ENCODE results near the gene PCDHB7. TPM values are rescaled to one million over a fixed set of nuclear protein-coding genes. Genes with fewer than 3 reads are reported as not detected.
"Not testable (repeated sequence)": the region's sequence is repeated elsewhere in the genome, so short reads cannot be mapped to it uniquely, and the experiment has no call there.

The PCDHB7 gene
- total and polyA plus RNA-seq, 3 experiments from 2014 or later, result not detected

DNA sequence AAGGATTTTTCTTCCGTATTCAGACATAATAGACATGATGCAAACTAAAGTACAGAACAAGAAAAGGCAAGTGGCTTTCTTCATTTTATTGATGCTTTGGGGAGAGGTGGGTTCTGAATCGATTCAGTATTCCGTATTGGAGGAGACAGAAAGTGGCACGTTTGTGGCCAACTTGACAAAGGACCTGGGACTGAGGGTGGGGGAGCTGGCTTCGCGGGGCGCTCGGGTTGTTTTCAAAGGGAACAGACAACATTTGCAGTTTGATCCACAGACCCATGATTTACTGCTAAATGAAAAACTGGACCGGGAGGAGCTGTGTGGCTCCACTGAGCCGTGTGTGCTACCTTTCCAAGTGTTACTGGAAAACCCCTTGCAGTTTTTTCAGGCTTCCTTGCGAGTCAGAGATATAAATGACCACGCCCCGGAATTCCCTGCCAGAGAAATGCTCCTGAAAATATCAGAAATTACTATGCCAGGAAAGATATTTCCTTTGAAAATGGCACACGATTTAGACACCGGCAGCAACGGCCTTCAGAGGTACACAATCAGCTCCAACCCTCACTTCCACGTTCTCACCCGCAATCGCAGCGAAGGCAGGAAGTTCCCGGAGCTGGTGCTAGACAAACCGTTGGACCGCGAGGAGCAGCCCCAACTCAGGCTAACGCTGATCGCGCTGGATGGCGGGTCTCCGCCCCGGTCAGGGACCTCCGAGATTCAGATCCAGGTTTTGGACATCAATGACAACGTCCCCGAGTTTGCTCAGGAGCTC, 22.0 kb upstream of the PCDHB7 start:
- Mint-ChIP-seq H3K4me3 (no peak overlapping the region), H3K36me3 (peaks cover 0 to 4% (median 0%) of the 10 kb centered on the region in 3 donors)

DNA sequence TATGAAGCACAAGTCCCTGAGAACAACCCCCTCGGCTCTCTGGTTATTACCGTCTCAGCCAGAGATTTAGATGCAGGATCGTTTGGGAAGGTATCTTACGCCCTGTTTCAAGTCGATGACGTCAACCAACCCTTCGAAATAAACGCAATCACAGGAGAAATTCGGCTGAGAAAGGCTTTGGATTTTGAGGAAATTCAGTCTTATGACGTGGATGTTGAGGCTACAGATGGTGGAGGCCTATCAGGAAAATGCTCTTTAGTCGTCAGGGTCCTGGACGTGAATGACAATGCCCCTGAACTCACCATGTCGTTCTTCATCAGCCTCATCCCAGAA, 21.5 kb upstream of the PCDHB7 start:
- peaks cover 11 to 24% (median 21%) of the 10 kb centered on the region in 5 donors for H3K9me3 Mint-ChIP-seq
- H3K4me3 Mint-ChIP-seq, result no peak overlapping the region
- peaks cover 0 to 4% (median 0%) of the 10 kb centered on the region in 3 donors for H3K36me3 Mint-ChIP-seq
- POLR2A ChIA-PET, result no interaction called here
- Histone ChIP-seq H3K27me3 (ENCODE audit: insufficient read depth, low read length, poor library complexity, severe bottlenecking) (no peaks in the 10 kb centered on the region), H3K9me3 (ENCODE audit: low read length) (no peaks in the 10 kb centered on the region), H3K4me1 (ENCODE audit: insufficient read depth, low read length) (no peaks in the 10 kb centered on the region), H3K36me3 (ENCODE audit: insufficient read depth, low read length) (no peaks in the 10 kb centered on the region), H3K27ac (ENCODE audit: low read depth, low read length) (no peak overlapping the region), H3K4me3 (ENCODE audit: low read length) (no peak overlapping the region)
- peaks cover 11 to 47% of the 10 kb centered on the region in 2 donors for H3K27me3 Mint-ChIP-seq
- H3K27ac Mint-ChIP-seq, result no peak overlapping the region
- H3K4me1 Mint-ChIP-seq, result peaks cover 0 to 6% (median 5%) of the 10 kb centered on the region in 3 donors
- CTCF ChIA-PET, result no interaction called here
- DNase-seq, result no peak

More for the DNA sequence above, 22.0 kb upstream of the PCDHB7 start:
- no peaks in the 10 kb centered on the region for H3K27me3 ChIP-seq (ENCODE audit: insufficient read depth, low read length, poor library complexity, severe bottlenecking)
- H3K4me1 Mint-ChIP-seq, result peaks cover 0 to 6% (median 5%) of the 10 kb centered on the region in 3 donors
- H3K36me3 ChIP-seq (ENCODE audit: insufficient read depth, low read length), result no peaks in the 10 kb centered on the region
- H3K9me3 ChIP-seq (ENCODE audit: low read length), result no peaks in the 10 kb centered on the region
- CTCF ChIA-PET, result no interaction called here
- H3K27ac ChIP-seq (ENCODE audit: low read depth, low read length), result no peak overlapping the region
- no peaks in the 10 kb centered on the region for H3K4me1 ChIP-seq (ENCODE audit: insufficient read depth, low read length)
- H3K9me3 Mint-ChIP-seq, result peaks cover 8 to 22% (median 21%) of the 10 kb centered on the region in 5 donors
- H3K4me3 ChIP-seq (ENCODE audit: low read length), result no peak overlapping the region
- H3K27ac Mint-ChIP-seq, result no peak overlapping the region
- no peak for DNase-seq
- H3K27me3 Mint-ChIP-seq, result peaks cover 8 to 45% of the 10 kb centered on the region in 2 donors
- POLR2A ChIA-PET, result no interaction called here

DNA sequence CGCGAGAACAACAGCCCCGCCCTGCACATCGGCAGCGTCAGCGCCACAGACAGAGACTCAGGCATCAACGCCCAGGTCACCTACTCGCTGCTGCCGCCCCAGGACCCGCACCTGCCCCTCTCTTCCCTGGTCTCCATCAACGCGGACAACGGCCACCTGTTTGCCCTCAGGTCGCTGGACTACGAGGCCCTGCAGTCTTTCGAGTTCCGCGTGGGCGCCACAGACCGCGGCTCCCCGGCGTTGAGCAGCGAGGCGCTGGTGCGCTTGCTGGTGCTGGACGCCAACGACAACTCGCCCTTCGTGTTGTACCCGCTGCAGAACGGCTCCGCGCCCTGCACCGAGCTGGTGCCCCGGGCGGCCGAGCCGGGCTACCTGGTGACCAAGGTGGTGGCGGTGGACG, 20.8 kb upstream of the PCDHB7 start:
- H3K36me3 Mint-ChIP-seq; CTCF ChIA-PET; H3K27ac ChIP-seq (ENCODE audit: low read depth, low read length); H3K27ac Mint-ChIP-seq; DNase-seq; H3K4me1 ChIP-seq (ENCODE audit: insufficient read depth, low read length); H3K9me3 ChIP-seq (ENCODE audit: low read length); H3K4me1 Mint-ChIP-seq; H3K27me3 ChIP-seq (ENCODE audit: insufficient read depth, low read length, poor library complexity, severe bottlenecking); H3K36me3 ChIP-seq (ENCODE audit: insufficient read depth, low read length); H3K4me3 Mint-ChIP-seq; H3K4me3 ChIP-seq (ENCODE audit: low read length); POLR2A ChIA-PET: not testable (repeated sequence)
- peaks cover 18 to 31% (median 24%) of the 10 kb centered on the region in 5 donors for H3K9me3 Mint-ChIP-seq
- peaks cover 12 to 46% of the 10 kb centered on the region in 2 donors for H3K27me3 Mint-ChIP-seq

DNA sequence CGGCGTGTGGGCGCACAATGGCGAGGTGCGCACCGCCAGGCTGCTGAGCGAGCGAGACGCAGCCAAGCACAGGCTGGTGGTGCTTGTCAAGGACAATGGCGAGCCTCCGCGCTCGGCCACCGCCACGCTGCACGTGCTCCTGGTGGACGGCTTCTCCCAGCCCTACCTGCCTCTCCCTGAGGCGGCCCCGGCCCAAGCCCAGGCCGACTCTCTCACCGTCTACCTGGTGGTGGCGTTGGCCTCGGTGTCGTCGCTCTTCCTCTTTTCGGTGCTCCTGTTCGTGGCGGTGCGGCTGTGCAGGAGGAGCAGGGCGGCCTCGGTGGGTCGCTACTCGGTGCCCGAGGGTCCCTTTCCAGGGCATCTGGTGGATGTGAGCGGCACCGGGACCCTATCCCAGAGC, 20.3 kb upstream of the PCDHB7 start:
- H3K4me1 ChIP-seq (ENCODE audit: insufficient read depth, low read length); DNase-seq; H3K36me3 ChIP-seq (ENCODE audit: insufficient read depth, low read length); CTCF ChIA-PET; H3K27me3 ChIP-seq (ENCODE audit: insufficient read depth, low read length, poor library complexity, severe bottlenecking); H3K4me3 ChIP-seq (ENCODE audit: low read length); POLR2A ChIA-PET; H3K4me1 Mint-ChIP-seq; H3K36me3 Mint-ChIP-seq; H3K9me3 ChIP-seq (ENCODE audit: low read length); H3K27ac Mint-ChIP-seq; H3K4me3 Mint-ChIP-seq; H3K27ac ChIP-seq (ENCODE audit: low read depth, low read length): not testable (repeated sequence)
- H3K9me3 Mint-ChIP-seq, result peaks cover 22 to 36% (median 26%) of the 10 kb centered on the region in 5 donors
- H3K27me3 Mint-ChIP-seq, result peaks cover 13 to 50% of the 10 kb centered on the region in 2 donors

DNA sequence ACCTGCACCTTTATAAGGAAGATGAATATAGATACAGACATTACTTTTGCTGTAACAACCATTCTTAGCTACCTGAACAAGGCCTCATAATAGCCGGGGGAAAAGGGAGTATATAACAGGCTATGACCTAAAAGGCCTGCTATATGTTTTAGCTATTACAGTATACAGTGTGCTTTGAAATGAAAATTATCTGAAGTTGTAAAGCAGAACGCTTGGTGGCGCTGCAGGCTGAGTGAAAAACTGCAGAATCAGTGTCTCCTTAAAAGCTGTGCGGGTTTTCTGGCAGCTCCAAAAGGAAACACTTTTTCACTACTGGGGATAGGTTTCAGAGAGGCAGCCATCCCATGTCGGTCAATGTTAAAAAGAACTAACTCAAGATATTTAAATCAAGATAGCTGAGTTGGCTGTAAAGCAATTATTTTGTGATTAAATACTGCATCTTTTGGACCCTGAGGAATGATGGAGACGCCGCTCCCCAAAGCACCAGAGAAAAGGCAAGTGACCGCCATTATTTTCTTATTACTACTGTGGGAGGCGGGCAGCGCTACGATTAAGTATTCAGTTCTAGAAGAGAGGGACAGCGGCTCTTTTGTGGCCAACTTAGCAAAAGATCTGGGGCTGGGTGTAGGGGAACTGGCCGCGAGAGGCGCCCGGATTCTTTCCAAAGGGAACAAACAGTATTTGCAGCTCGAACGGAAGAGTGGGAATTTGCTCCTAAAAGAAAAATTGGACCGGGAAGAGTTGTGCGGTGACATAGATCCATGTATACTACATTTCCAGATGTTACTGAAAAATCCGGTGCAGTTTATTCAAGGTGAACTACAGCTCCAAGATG, 16.7 kb upstream of the PCDHB7 start:
- Mint-ChIP-seq H3K27ac (no peak overlapping the region), H3K27me3 (peaks cover 14 to 51% of the 10 kb centered on the region in 2 donors), H3K9me3 (peaks cover 18 to 36% (median 31%) of the 10 kb centered on the region in 5 donors), H3K36me3 (peaks cover 0 to 3% (median 0%) of the 10 kb centered on the region in 3 donors), H3K4me3 (no peak overlapping the region), H3K4me1 (no peaks in the 10 kb centered on the region)
- Histone ChIP-seq H3K27ac (ENCODE audit: low read depth, low read length) (no peak overlapping the region), H3K27me3 (ENCODE audit: insufficient read depth, low read length, poor library complexity, severe bottlenecking) (no peaks in the 10 kb centered on the region), H3K36me3 (ENCODE audit: insufficient read depth, low read length) (no peaks in the 10 kb centered on the region), H3K9me3 (ENCODE audit: low read length) (no peaks in the 10 kb centered on the region), H3K4me1 (ENCODE audit: insufficient read depth, low read length) (no peaks in the 10 kb centered on the region), H3K4me3 (ENCODE audit: low read length) (no peak overlapping the region)
- no peak for DNase-seq
- ChIA-PET CTCF (interaction anchor here (0.6 kb wide), 2 partner anchors 11 to 13 kb away, joined by 3 read pairs; no protein-coding TSS in a partner anchor), POLR2A (no interaction called here)

DNA sequence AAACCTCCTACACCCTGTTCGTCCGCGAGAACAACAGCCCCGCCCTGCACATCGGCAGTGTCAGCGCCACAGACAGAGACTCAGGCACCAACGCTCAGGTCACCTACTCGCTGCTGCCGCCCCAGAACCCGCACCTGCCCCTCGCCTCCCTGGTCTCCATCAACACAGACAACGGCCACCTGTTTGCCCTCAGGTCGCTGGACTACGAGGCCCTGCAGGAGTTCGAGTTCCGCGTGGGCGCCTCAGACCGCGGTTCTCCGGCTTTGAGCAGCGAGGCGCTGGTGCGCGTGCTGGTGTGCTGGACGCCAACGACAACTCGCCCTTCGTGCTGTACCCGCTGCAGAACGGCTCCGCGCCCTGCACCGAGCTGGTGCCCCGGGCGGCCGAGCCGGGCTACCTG, 15.1 kb upstream of the PCDHB7 start:
- Mint-ChIP-seq H3K27me3 (peaks cover 12 to 42% of the 10 kb centered on the region in 2 donors), H3K9me3 (peaks cover 13 to 30% (median 23%) of the 10 kb centered on the region in 5 donors)
- H3K4me3 ChIP-seq (ENCODE audit: low read length); H3K36me3 ChIP-seq (ENCODE audit: insufficient read depth, low read length); H3K4me1 Mint-ChIP-seq; CTCF ChIA-PET; POLR2A ChIA-PET; H3K9me3 ChIP-seq (ENCODE audit: low read length); H3K36me3 Mint-ChIP-seq; H3K4me1 ChIP-seq (ENCODE audit: insufficient read depth, low read length); H3K27ac ChIP-seq (ENCODE audit: low read depth, low read length); H3K27me3 ChIP-seq (ENCODE audit: insufficient read depth, low read length, poor library complexity, severe bottlenecking); H3K27ac Mint-ChIP-seq; DNase-seq; H3K4me3 Mint-ChIP-seq: not testable (repeated sequence)

DNA sequence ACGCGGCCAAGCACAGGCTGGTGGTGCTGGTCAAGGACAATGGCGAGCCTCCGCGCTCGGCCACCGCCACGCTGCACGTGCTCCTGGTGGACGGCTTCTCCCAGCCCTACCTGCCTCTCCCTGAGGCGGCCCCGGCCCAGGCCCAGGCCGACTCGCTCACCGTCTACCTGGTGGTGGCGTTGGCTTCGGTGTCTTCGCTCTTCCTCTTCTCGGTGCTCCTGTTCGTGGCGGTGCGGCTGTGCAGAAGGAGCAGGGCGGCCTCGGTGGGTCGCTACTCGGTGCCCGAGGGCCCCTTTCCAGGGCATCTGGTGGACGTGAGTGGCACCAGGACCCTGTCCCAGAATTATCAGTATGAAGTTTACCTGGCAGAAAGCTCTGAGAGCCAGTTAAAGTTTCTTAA, 14.5 kb upstream of the PCDHB7 start:
- POLR2A ChIA-PET; DNase-seq; H3K4me1 ChIP-seq (ENCODE audit: insufficient read depth, low read length); H3K4me3 Mint-ChIP-seq; CTCF ChIA-PET; H3K36me3 ChIP-seq (ENCODE audit: insufficient read depth, low read length); H3K36me3 Mint-ChIP-seq; H3K27ac Mint-ChIP-seq; H3K4me1 Mint-ChIP-seq; H3K27me3 ChIP-seq (ENCODE audit: insufficient read depth, low read length, poor library complexity, severe bottlenecking); H3K4me3 ChIP-seq (ENCODE audit: low read length); H3K9me3 ChIP-seq (ENCODE audit: low read length); H3K27ac ChIP-seq (ENCODE audit: low read depth, low read length): not testable (repeated sequence)
- Mint-ChIP-seq H3K27me3 (peaks cover 10 to 40% of the 10 kb centered on the region in 2 donors), H3K9me3 (peaks cover 13 to 29% (median 24%) of the 10 kb centered on the region in 5 donors)

DNA sequence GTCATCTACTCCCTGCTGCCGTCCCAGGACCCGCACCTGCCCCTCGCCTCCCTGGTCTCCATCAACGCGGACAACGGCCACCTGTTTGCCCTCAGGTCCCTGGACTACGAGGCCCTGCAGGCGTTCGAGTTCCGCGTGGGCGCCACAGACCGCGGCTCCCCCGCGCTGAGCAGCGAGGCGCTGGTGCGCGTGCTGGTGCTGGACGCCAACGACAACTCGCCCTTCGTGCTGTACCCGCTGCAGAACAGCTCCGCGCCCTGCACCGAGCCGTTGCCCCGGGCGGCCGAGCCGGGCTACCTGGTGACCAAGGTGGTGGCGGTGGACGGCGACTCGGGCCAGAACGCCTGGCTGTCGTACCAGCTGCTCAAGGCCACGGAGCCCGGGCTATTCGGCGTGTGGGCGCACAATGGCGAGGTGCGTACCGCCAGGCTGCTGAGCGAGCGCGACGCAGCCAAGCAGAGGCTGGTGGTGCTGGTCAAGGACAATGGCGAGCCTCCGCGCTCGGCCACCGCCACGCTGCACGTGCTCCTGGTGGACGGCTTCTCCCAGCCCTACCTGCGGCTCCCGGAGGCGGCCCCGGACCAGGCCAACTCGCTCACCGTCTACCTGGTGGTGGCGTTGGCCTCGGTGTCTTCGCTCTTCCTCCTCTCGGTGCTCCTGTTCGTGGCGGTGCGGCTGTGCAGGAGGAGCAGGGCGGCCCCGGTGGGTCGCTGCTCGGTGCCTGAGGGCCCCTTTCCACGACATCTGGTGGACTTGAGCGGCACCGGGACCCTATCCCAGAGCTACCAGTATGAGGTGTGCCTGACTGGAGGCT, 2.1 kb downstream of the PCDHB7 start:
- H3K4me1 Mint-ChIP-seq, CTCF ChIA-PET: not testable (repeated sequence)
- H3K9me3 Mint-ChIP-seq, result peaks cover 5 to 14% (median 7%) of the 10 kb centered on the region in 5 donors

More for the DNA sequence above, 2.1 kb downstream of the PCDHB7 start:
- H3K4me3 Mint-ChIP-seq; POLR2A ChIA-PET; H3K9me3 ChIP-seq (ENCODE audit: low read length); H3K36me3 ChIP-seq (ENCODE audit: insufficient read depth, low read length); H3K27me3 ChIP-seq (ENCODE audit: insufficient read depth, low read length, poor library complexity, severe bottlenecking); H3K4me3 ChIP-seq (ENCODE audit: low read length); H3K27ac ChIP-seq (ENCODE audit: low read depth, low read length); H3K36me3 Mint-ChIP-seq; H3K27ac Mint-ChIP-seq; H3K4me1 ChIP-seq (ENCODE audit: insufficient read depth, low read length): not testable (repeated sequence)
- peak in 1 of 5 donors; percentile 51 for DNase-seq
- H3K27me3 Mint-ChIP-seq, result peaks cover 6 to 16% of the 10 kb centered on the region in 2 donors
